HepG2 (cell line): ENCODE results near the gene DHX16. TPM values are rescaled to one million over a fixed set of nuclear protein-coding genes. Genes with fewer than 3 reads are reported as not detected.

Experiments used
- BRCA1 ChIP-seq: sonication (generic); formaldehyde crosslinking; IDR thresholded peaks from 2 replicates; pipeline ENCODE4 v1.4.0; 2020; ENCODE audit warnings: missing genetic modification reagents
- CENPBD1 ChIP-seq: sonication (generic); formaldehyde crosslinking; IDR thresholded peaks from 2 replicates; pipeline ENCODE4 v1.8.0; 2022; ENCODE audit warnings: missing genetic modification reagents, low read depth, mild to moderate bottlenecking, borderline replicate concordance
- ELF3 ChIP-seq: IDR thresholded peaks from 2 replicates; pipeline ENCODE4 v1.6.1; 2016; ENCODE audit warnings: missing genetic modification reagents, missing compliant biosample characterization
- HMG20A ChIP-seq: IDR thresholded peaks from 2 replicates; pipeline ENCODE4 v1.6.1; 2016; ENCODE audit warnings: borderline replicate concordance
- HNF1A ChIP-seq, 2 experiments: sonication (generic) in 1 of 2; formaldehyde crosslinking in 1 of 2; IDR thresholded peaks; 2 replicates each; pipeline versions ENCODE4 v1.4.0 to v1.6.1; 2016 to 2020; ENCODE audit warnings: borderline replicate concordance in 1 of 2, low read depth in 1 of 2, mild to moderate bottlenecking in 1 of 2, missing genetic modification reagents in 1 of 2
- HNRNPK ChIP-seq: fragments of 200-400 bp; formaldehyde crosslinking; IDR thresholded peaks from 2 replicates; pipeline ENCODE4 v1.6.1; 2018; ENCODE audit warnings: low read length, low read depth, moderate library complexity, mild to moderate bottlenecking; ENCODE audit not compliant: poor library complexity, severe bottlenecking
- NR2F6 ChIP-seq, 2 experiments: IDR thresholded peaks; 2 replicates each; pipeline ENCODE4 v1.6.1; 2016; ENCODE audit warnings: antibody characterized with exemption in 1 of 2, mild to moderate bottlenecking in 1 of 2
- PATZ1 ChIP-seq: sonication (generic); formaldehyde crosslinking; IDR thresholded peaks from 2 replicates; pipeline ENCODE4 v1.4.0; 2020; ENCODE audit warnings: missing genetic modification reagents
- SAP130 ChIP-seq: IDR thresholded peaks from 2 replicates; pipeline ENCODE4 v1.6.1; 2016; ENCODE audit warnings: low read depth
- SKI ChIP-seq: fragments of 450-650 bp; IDR thresholded peaks from one replicate; pipeline ENCODE4 v1.6.1; 2018; ENCODE audit warnings: mild to moderate bottlenecking; ENCODE audit not compliant: partially characterized antibody
- SOX6 ChIP-seq, 2 experiments: fragments of 450-650 bp in 1 of 2; sonication (generic) in 1 of 2; formaldehyde crosslinking in 1 of 2; IDR thresholded peaks; 2 replicates each; pipeline versions ENCODE4 v1.4.0 to v1.6.1; 2017 to 2020; ENCODE audit warnings: antibody characterized with exemption in 1 of 2, mild to moderate bottlenecking in 1 of 2, missing genetic modification reagents in 1 of 2
- STAG1 ChIP-seq: sonication (generic); formaldehyde crosslinking; IDR thresholded peaks from 2 replicates; pipeline ENCODE4 v1.4.0; 2020; ENCODE audit warnings: missing genetic modification reagents
- TAF1 ChIP-seq: sonication (generic); formaldehyde crosslinking; IDR thresholded peaks from 2 replicates; pipeline ENCODE4 v1.4.0; 2020; ENCODE audit warnings: missing genetic modification reagents
- ZNF441 ChIP-seq: sonication (generic); formaldehyde crosslinking; IDR thresholded peaks from 2 replicates; pipeline ENCODE4 v1.7.0; 2021; ENCODE audit warnings: missing genetic modification reagents, borderline replicate concordance
- ZNF678 ChIP-seq: sonication (generic); formaldehyde crosslinking; IDR thresholded peaks from 2 replicates; pipeline ENCODE4 v1.4.0; 2020; ENCODE audit warnings: mild to moderate bottlenecking, missing genetic modification reagents
- ZNF766 ChIP-seq: sonication (generic); formaldehyde crosslinking; IDR thresholded peaks from 2 replicates; pipeline ENCODE4 v1.5.0; 2020; ENCODE audit warnings: missing genetic modification reagents, borderline replicate concordance
- ZNF772 ChIP-seq: sonication (generic); formaldehyde crosslinking; IDR thresholded peaks from 2 replicates; pipeline ENCODE4 v1.5.0; 2020; ENCODE audit warnings: mild to moderate bottlenecking, missing genetic modification reagents
- ZNF782 ChIP-seq: sonication (generic); formaldehyde crosslinking; IDR thresholded peaks from 2 replicates; pipeline ENCODE4 v1.4.0; 2020; ENCODE audit warnings: missing genetic modification reagents, mild to moderate bottlenecking, borderline replicate concordance
- polyA plus RNA-seq, 8 experiments: library from polyadenylated mRNA; depleted of rRNA in 3 of 8; stranded (reverse) in 7 of 8; unstranded in 1 of 8; fragments of >200 nt; fragmentation: Illumina TruSeq in 4 of 8; extraction: Trizol in 4 of 8; gene quantifications; 2 replicates each; pipeline versions ENCODE4 v1.2.1 to v1.2.3, GENCODE V29; 2011 to 2016; ENCODE audit warnings: low read depth in 4 of 8, missing spikeins in 1 of 8, mixed read lengths in 1 of 8; ENCODE audit not compliant: insufficient read depth in 1 of 8
- total RNA-seq, 5 experiments: library from RNA; depleted of rRNA; stranded (reverse); fragments of >200 nt; fragmentation: Illumina TruSeq; extraction: Trizol; gene quantifications; 2 replicates each; pipeline ENCODE4 v1.2.3, GENCODE V29; 2016; ENCODE audit warnings: low read depth in 1 of 5
- TF ChIP-seq, protein P1 (sequence below): sonication (generic); formaldehyde crosslinking; IDR thresholded peaks from 2 replicates; pipeline ENCODE4 v1.4.0; 2020; ENCODE audit warnings: mild to moderate bottlenecking, missing genetic modification reagents

DHX16 gene
- total and polyA plus RNA-seq, 2 of the 13 experiments (the other 11 are each of a cell fraction or from before 2014, with no cell fraction given) = 57.0 to 58.5 TPM

DNA sequence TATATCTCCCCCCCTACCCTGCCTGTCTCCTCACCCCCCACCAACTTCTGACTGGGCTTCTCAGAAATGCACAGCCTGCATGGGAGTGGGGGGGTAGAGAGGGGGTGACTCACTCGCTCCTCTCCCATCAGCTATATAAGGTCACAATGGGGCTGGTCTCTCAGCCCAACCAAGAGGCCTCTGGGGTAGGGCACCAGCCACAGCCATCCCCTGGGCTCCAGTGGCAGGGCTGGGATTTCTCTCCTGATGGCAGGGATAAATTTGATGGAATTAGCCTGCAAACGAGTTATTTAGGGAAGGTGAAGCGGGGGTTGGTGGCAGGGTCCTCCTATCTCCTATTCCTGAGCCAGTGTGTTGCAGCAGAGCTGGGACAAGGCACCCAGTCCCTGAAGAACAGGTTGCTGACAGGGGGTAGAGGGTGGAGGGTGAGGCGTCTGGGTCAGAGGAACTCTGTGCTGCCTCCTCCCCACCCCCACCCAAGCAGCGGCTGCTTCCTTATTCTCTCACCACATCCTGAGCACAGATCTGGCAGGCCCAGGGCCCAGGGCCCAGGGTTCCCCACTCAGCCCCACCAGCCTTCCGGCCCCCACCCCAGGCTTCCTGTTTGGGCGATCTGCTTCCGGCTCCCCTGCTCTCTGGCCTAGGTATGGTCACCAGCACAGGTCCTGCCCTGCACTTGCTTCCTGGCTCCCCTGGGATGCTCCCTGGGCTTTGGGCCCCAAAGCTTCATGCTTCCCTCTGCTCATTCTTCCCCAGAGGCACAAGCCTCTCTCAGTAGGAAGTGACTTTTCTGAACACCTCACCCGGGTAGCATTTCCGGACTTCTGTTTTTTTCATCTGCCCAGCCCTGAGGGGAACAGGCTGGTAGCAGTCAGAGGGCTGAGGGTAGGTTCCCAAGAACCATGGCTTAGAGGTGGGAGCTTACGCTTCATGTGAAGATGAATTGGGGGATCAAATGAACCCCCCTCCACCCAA lies 9.6 kb upstream of the DHX16 start (continued):
- TF ChIP-seq HNF1A (IDR thresholded peaks at IDR 0.05; ENCODE audit: low read depth) (no peak), HNF1A (CRISPR knock-in tag; IDR thresholded peaks at IDR 0.05; ENCODE audit: borderline replicate concordance) (no peak), ZNF766 (no peak), HMG20A (no peak), SOX6 (IDR thresholded peaks at IDR 0.05) (no peak), SOX6 (CRISPR knock-in tag; IDR thresholded peaks at IDR 0.05) (no peak), ELF3 (CRISPR knock-in tag) (peak; percentile 20; the same call in 1 of the 2 replicates), ZNF772 (CRISPR knock-in tag) (0 out of 2 replicates have a peak, but pooled peaks have one; percentile 30), ZNF678 (CRISPR knock-in tag) (no peak), SKI (no peak), SAP130 (peak; percentile 10), TAF1 (CRISPR knock-in tag) (no peak), HNRNPK (no peak), CENPBD1 (CRISPR knock-in tag) (no peak), BRCA1 (CRISPR knock-in tag) (no peak), NR2F6 (IDR thresholded peaks at IDR 0.05) (no peak), NR2F6 (CRISPR knock-in tag; IDR thresholded peaks at IDR 0.05) (no peak), ZNF782 (CRISPR knock-in tag) (no peak), ZNF441 (no peak), PATZ1 (CRISPR knock-in tag) (peak; percentile 49; the same call in 1 of the 2 replicates), STAG1 (CRISPR knock-in tag) (no peak)
- TF ChIP-seq, protein P1, sequence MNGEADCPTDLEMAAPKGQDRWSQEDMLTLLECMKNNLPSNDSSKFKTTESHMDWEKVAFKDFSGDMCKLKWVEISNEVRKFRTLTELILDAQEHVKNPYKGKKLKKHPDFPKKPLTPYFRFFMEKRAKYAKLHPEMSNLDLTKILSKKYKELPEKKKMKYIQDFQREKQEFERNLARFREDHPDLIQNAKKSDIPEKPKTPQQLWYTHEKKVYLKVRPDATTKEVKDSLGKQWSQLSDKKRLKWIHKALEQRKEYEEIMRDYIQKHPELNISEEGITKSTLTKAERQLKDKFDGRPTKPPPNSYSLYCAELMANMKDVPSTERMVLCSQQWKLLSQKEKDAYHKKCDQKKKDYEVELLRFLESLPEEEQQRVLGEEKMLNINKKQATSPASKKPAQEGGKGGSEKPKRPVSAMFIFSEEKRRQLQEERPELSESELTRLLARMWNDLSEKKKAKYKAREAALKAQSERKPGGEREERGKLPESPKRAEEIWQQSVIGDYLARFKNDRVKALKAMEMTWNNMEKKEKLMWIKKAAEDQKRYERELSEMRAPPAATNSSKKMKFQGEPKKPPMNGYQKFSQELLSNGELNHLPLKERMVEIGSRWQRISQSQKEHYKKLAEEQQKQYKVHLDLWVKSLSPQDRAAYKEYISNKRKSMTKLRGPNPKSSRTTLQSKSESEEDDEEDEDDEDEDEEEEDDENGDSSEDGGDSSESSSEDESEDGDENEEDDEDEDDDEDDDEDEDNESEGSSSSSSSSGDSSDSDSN (CRISPR knock-in tag) = no peak
